ENCODE data around the gene PHIP. TPM values are rescaled to one million over a fixed set of nuclear protein-coding genes. Genes with fewer than 3 reads are reported as not detected.

PHIP gene
- total and polyA plus RNA-seq, 9 of the 15 experiments (the other 6 are each of a cell fraction or from before 2014, with no cell fraction given): 8.1 to 36.3 (median 16.5) TPM

DNA sequence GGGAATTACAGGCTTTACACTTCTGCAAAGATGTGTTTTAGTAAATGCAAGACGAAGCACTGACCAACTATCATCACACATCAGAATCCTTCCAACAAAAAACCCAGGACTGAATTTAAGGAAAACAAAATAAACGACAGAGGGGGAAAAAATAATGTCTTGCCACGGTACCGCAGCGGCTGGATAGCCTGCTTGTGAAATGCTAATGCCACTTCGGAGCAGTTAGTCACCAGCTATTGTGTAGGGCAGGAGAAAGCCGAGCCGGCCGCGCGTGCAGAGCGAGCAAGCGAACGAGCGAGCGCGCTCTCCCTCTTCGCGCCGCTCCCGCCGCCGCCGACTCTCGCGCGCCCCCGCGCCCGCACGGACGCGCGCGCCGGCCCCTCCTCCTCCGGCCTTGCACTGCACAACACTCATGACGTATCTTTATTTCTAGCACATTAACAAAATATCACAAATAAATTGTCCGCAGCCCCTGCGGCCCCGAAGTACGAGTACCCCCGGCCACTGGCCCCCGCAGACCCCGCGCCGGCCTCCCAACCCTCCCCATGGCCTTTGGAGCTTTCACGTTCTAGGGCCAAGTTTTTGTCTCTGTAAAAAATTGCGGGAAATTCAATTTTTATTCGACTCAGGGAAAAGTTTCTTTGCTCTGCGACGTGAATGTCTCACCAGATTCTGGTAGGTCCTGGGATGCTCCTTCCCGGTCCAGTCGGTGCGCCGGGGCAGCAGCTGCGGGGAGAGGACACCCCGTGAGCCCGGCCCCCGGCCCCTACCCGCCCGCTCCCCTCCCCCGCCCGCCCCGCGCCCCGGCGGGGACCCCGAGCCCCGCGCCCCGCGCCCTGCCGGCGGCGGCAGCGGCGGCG is 1.0 kb downstream of the PHIP start (continued):
- TF ChIP-seq DACH1 (IDR thresholded peaks at IDR 0.05; ENCODE audit: partially characterized antibody) (no peak), ATF7 (IDR thresholded peaks at IDR 0.05) (peak; percentile 83), TCF3 (CRISPR knock-in tag; IDR thresholded peaks at IDR 0.05) (no peak), SIX5 (IDR thresholded peaks at IDR 0.05; ENCODE audit: borderline replicate concordance in 1 of 2, insufficient read depth in 1 of 2, low read depth in 1 of 2, low read length in 2 of 2) (no peak), CHD1 (IDR thresholded peaks at IDR 0.05; ENCODE audit: low read length) (peak; percentile 49), PHTF2 (CRISPR knock-in tag; IDR thresholded peaks at IDR 0.05) (no peak), TOE1 (IDR thresholded peaks at IDR 0.05; ENCODE audit: borderline replicate concordance) (no peak), TOE1 (CRISPR knock-in tag; IDR thresholded peaks at IDR 0.05; ENCODE audit: borderline replicate concordance, low read depth) (no peak), ZNF695 (CRISPR knock-in tag; IDR thresholded peaks at IDR 0.05) (no peak), SPI1 (IDR thresholded peaks at IDR 0.05; ENCODE audit: borderline replicate concordance, low read depth, low read length) (no peak), RFX5 (IDR thresholded peaks at IDR 0.05; ENCODE audit: low read depth, low read length) (no peak)
- TF ChIP-seq, protein P1, sequence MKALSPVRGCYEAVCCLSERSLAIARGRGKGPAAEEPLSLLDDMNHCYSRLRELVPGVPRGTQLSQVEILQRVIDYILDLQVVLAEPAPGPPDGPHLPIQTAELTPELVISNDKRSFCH (CRISPR knock-in tag; IDR thresholded peaks at IDR 0.05): no peak
- TF ChIP-seq, protein P1 (tag; IDR thresholded peaks at IDR 0.05): 0 out of 2 replicates have a peak, but pooled peaks have one; percentile 46
- TF ChIP-seq, protein P2, sequence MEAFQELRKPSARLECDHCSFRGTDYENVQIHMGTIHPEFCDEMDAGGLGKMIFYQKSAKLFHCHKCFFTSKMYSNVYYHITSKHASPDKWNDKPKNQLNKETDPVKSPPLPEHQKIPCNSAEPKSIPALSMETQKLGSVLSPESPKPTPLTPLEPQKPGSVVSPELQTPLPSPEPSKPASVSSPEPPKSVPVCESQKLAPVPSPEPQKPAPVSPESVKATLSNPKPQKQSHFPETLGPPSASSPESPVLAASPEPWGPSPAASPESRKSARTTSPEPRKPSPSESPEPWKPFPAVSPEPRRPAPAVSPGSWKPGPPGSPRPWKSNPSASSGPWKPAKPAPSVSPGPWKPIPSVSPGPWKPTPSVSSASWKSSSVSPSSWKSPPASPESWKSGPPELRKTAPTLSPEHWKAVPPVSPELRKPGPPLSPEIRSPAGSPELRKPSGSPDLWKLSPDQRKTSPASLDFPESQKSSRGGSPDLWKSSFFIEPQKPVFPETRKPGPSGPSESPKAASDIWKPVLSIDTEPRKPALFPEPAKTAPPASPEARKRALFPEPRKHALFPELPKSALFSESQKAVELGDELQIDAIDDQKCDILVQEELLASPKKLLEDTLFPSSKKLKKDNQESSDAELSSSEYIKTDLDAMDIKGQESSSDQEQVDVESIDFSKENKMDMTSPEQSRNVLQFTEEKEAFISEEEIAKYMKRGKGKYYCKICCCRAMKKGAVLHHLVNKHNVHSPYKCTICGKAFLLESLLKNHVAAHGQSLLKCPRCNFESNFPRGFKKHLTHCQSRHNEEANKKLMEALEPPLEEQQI (IDR thresholded peaks at IDR 0.05): no peak
- TF ChIP-seq, protein P3, sequence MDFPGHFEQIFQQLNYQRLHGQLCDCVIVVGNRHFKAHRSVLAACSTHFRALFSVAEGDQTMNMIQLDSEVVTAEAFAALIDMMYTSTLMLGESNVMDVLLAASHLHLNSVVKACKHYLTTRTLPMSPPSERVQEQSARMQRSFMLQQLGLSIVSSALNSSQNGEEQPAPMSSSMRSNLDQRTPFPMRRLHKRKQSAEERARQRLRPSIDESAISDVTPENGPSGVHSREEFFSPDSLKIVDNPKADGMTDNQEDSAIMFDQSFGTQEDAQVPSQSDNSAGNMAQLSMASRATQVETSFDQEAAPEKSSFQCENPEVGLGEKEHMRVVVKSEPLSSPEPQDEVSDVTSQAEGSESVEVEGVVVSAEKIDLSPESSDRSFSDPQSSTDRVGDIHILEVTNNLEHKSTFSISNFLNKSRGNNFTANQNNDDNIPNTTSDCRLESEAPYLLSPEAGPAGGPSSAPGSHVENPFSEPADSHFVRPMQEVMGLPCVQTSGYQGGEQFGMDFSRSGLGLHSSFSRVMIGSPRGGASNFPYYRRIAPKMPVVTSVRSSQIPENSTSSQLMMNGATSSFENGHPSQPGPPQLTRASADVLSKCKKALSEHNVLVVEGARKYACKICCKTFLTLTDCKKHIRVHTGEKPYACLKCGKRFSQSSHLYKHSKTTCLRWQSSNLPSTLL (IDR thresholded peaks at IDR 0.05): no peak
- TF ChIP-seq, protein P4, sequence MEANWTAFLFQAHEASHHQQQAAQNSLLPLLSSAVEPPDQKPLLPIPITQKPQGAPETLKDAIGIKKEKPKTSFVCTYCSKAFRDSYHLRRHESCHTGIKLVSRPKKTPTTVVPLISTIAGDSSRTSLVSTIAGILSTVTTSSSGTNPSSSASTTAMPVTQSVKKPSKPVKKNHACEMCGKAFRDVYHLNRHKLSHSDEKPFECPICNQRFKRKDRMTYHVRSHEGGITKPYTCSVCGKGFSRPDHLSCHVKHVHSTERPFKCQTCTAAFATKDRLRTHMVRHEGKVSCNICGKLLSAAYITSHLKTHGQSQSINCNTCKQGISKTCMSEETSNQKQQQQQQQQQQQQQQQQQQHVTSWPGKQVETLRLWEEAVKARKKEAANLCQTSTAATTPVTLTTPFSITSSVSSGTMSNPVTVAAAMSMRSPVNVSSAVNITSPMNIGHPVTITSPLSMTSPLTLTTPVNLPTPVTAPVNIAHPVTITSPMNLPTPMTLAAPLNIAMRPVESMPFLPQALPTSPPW (CRISPR knock-in tag; IDR thresholded peaks at IDR 0.05): peak; percentile 74
- TF ChIP-seq, protein P5, sequence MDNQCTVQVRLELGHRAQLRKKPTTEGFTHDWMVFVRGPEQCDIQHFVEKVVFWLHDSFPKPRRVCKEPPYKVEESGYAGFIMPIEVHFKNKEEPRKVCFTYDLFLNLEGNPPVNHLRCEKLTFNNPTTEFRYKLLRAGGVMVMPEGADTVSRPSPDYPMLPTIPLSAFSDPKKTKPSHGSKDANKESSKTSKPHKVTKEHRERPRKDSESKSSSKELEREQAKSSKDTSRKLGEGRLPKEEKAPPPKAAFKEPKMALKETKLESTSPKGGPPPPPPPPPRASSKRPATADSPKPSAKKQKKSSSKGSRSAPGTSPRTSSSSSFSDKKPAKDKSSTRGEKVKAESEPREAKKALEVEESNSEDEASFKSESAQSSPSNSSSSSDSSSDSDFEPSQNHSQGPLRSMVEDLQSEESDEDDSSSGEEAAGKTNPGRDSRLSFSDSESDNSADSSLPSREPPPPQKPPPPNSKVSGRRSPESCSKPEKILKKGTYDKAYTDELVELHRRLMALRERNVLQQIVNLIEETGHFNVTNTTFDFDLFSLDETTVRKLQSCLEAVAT (IDR thresholded peaks at IDR 0.05): peak in 1 of 2 experiments; percentile 60; a peak in 2 of 4 replicates
- TF ChIP-seq, protein P6, sequence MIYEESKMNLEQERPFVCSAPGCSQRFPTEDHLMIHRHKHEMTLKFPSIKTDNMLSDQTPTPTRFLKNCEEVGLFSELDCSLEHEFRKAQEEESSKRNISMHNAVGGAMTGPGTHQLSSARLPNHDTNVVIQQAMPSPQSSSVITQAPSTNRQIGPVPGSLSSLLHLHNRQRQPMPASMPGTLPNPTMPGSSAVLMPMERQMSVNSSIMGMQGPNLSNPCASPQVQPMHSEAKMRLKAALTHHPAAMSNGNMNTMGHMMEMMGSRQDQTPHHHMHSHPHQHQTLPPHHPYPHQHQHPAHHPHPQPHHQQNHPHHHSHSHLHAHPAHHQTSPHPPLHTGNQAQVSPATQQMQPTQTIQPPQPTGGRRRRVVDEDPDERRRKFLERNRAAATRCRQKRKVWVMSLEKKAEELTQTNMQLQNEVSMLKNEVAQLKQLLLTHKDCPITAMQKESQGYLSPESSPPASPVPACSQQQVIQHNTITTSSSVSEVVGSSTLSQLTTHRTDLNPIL (CRISPR knock-in tag; IDR thresholded peaks at IDR 0.05): no peak

All from K562 (cell line).